HepG2 (cell line): Measurements from ENCODE around the gene SYAP1. TPM values are rescaled to one million over a fixed set of nuclear protein-coding genes. Genes with fewer than 3 reads are reported as not detected.
A peak's percentile ranks its signal among the peaks of the same experiment; 100 is the strongest.

Experiments used
- ARNT ChIP-seq: fragments of 450-650 bp; IDR thresholded peaks from 2 replicates; pipeline ENCODE4 v1.6.1; 2017
- CBX1 ChIP-seq: IDR thresholded peaks from one replicate; pipeline ENCODE4 v1.6.1; 2016; ENCODE audit warnings: antibody characterized with exemption, low read depth
- EED ChIP-seq: sonication (generic); formaldehyde crosslinking; IDR thresholded peaks from 2 replicates; pipeline ENCODE4 v1.5.0; 2020; ENCODE audit warnings: mild to moderate bottlenecking, missing genetic modification reagents
- ETV5 ChIP-seq: IDR thresholded peaks from 2 replicates; pipeline ENCODE4 v1.6.1; 2018; ENCODE audit warnings: missing biosample characterization, missing genetic modification reagents, inconsistent platforms, borderline replicate concordance
- FOXP1 ChIP-seq, 2 experiments: fragments of 450-650 bp in 1 of 2; IDR thresholded peaks; 2 replicates each; pipeline ENCODE4 v1.6.1; 2017 to 2018; ENCODE audit warnings: antibody characterized with exemption in 1 of 2
- KAT7 ChIP-seq: IDR thresholded peaks from 2 replicates; pipeline ENCODE4 v1.6.1; 2018; ENCODE audit warnings: borderline replicate concordance, missing compliant biosample characterization
- MZF1 ChIP-seq: sonication (generic); formaldehyde crosslinking; IDR thresholded peaks from 2 replicates; pipeline ENCODE4 v1.8.1; 2023; ENCODE audit warnings: mild to moderate bottlenecking, missing genetic modification reagents, borderline replicate concordance
- PAF1 ChIP-seq: IDR thresholded peaks from 2 replicates; pipeline ENCODE4 v1.6.1; 2016; ENCODE audit warnings: missing genetic modification reagents, missing compliant biosample characterization
- PHF8 ChIP-seq: sonication (generic); formaldehyde crosslinking; IDR thresholded peaks from 2 replicates; pipeline ENCODE4 v1.5.0; 2020; ENCODE audit warnings: missing genetic modification reagents
- RBFOX2 ChIP-seq: fragments of 200-400 bp; formaldehyde crosslinking; IDR thresholded peaks from 2 replicates; pipeline ENCODE4 v1.6.1; 2017; ENCODE audit warnings: low read depth, mild to moderate bottlenecking, low read length
- REPIN1 ChIP-seq: sonication (generic); formaldehyde crosslinking; IDR thresholded peaks from 2 replicates; pipeline ENCODE4 v1.8.0; 2022; ENCODE audit warnings: missing genetic modification reagents, low read depth, mild to moderate bottlenecking, borderline replicate concordance
- SAP130 ChIP-seq: IDR thresholded peaks from 2 replicates; pipeline ENCODE4 v1.6.1; 2016; ENCODE audit warnings: low read depth
- SOX5 ChIP-seq: IDR thresholded peaks from 2 replicates; pipeline ENCODE4 v1.6.1; 2016; ENCODE audit warnings: borderline replicate concordance
- STAT5B ChIP-seq: sonication (generic); formaldehyde crosslinking; IDR thresholded peaks from 2 replicates; pipeline ENCODE4 v1.4.0; 2020; ENCODE audit warnings: missing genetic modification reagents
- TAF1 ChIP-seq: sonication (generic); formaldehyde crosslinking; IDR thresholded peaks from 2 replicates; pipeline ENCODE4 v1.4.0; 2020; ENCODE audit warnings: missing genetic modification reagents
- TBP ChIP-seq: sonication (generic); formaldehyde crosslinking; IDR thresholded peaks from 2 replicates; pipeline ENCODE4 v1.5.0; 2020; ENCODE audit warnings: missing genetic modification reagents
- U2AF1 ChIP-seq: fragments of 200-400 bp; formaldehyde crosslinking; optimal IDR thresholded peaks from 2 replicates; pipeline ENCODE3; 2017; ENCODE audit warnings: mild to moderate bottlenecking, low read depth, low read length
- XBP1 ChIP-seq: sonication (generic); formaldehyde crosslinking; IDR thresholded peaks from 2 replicates; pipeline ENCODE4 v1.5.0; 2020; ENCODE audit warnings: missing genetic modification reagents
- ZEB1 ChIP-seq: IDR thresholded peaks from 2 replicates; pipeline ENCODE4 v1.6.1; 2012; ENCODE audit warnings: mild to moderate bottlenecking, low read depth, inconsistent platforms; ENCODE audit not compliant: insufficient replicate concordance
- ZNF274 ChIP-seq: sonication (generic); formaldehyde crosslinking; IDR thresholded peaks from 2 replicates; pipeline ENCODE4 v1.5.1; 2020; ENCODE audit warnings: mild to moderate bottlenecking, missing genetic modification reagents
- ZNF501 ChIP-seq: sonication (generic); formaldehyde crosslinking; IDR thresholded peaks from 2 replicates; pipeline ENCODE4 v1.5.1; 2020; ENCODE audit warnings: mild to moderate bottlenecking, moderate library complexity, missing genetic modification reagents
- ZNF772 ChIP-seq: sonication (generic); formaldehyde crosslinking; IDR thresholded peaks from 2 replicates; pipeline ENCODE4 v1.5.0; 2020; ENCODE audit warnings: mild to moderate bottlenecking, missing genetic modification reagents
- ZNF841 ChIP-seq: sonication (generic); formaldehyde crosslinking; IDR thresholded peaks from 2 replicates; pipeline ENCODE4 v1.8.1; 2023; ENCODE audit warnings: missing genetic modification reagents, borderline replicate concordance
- polyA plus RNA-seq, 8 experiments: library from polyadenylated mRNA; depleted of rRNA in 3 of 8; stranded (reverse) in 7 of 8; unstranded in 1 of 8; fragments of >200 nt; fragmentation: Illumina TruSeq in 4 of 8; extraction: Trizol in 4 of 8; gene quantifications; 2 replicates each; pipeline versions ENCODE4 v1.2.1 to v1.2.3, GENCODE V29; 2011 to 2016; ENCODE audit warnings: low read depth in 4 of 8, missing spikeins in 1 of 8, mixed read lengths in 1 of 8; ENCODE audit not compliant: insufficient read depth in 1 of 8
- total RNA-seq, 5 experiments: library from RNA; depleted of rRNA; stranded (reverse); fragments of >200 nt; fragmentation: Illumina TruSeq; extraction: Trizol; gene quantifications; 2 replicates each; pipeline ENCODE4 v1.2.3, GENCODE V29; 2016; ENCODE audit warnings: low read depth in 1 of 5
- TF ChIP-seq, protein P1 (sequence below): sonication (generic); formaldehyde crosslinking; IDR thresholded peaks from 2 replicates; pipeline ENCODE4 v1.5.1; 2020; ENCODE audit warnings: mild to moderate bottlenecking, missing genetic modification reagents, borderline replicate concordance

SYAP1 gene
- total and polyA plus RNA-seq, 2 of the 13 experiments (the other 11 are each of a cell fraction or from before 2014, with no cell fraction given) = 4.9 to 18.5 TPM

DNA sequence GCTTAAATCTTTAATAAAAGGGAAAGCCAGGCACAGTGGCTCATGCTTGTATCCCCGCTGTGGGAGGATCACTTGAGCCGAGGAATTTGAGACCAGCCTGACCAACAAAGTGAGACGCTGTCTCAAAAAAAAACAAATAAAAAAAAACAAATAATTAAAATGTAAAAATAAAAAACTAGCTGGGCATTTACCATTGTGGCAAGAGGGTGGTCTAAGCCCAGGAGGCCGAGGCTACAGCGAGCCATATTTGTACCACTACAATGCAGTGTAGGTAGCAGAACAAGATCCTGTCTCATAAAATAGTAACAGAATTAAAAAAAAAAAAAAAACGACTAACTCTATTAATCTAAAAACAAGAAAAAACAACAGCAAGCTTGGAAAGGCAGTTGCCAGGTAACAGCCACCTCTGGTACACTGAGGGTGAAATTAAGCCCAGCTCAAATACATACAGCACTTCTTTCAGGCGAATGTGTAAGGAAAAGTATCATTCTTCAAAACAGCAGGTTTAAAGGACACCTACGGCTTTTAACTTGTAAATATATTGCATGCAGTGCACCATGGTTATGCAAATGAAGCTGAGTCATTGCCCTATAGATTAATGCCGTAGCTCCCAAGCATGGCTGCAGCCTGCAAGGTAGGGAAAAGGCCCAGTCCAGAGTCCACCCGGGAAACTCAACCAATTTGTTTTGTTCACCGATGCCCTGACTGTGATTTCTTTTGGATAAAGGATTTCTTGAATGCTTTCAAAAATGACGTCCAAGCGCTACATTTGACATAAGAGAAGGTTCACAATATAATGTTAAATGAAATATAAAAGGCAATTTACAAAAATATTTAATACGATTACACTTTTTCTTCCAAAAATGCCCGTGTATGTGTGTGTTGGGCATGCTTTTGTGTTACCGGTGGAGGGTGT, 52.3 kb downstream of the SYAP1 start (continued):
- TF ChIP-seq, protein P1, sequence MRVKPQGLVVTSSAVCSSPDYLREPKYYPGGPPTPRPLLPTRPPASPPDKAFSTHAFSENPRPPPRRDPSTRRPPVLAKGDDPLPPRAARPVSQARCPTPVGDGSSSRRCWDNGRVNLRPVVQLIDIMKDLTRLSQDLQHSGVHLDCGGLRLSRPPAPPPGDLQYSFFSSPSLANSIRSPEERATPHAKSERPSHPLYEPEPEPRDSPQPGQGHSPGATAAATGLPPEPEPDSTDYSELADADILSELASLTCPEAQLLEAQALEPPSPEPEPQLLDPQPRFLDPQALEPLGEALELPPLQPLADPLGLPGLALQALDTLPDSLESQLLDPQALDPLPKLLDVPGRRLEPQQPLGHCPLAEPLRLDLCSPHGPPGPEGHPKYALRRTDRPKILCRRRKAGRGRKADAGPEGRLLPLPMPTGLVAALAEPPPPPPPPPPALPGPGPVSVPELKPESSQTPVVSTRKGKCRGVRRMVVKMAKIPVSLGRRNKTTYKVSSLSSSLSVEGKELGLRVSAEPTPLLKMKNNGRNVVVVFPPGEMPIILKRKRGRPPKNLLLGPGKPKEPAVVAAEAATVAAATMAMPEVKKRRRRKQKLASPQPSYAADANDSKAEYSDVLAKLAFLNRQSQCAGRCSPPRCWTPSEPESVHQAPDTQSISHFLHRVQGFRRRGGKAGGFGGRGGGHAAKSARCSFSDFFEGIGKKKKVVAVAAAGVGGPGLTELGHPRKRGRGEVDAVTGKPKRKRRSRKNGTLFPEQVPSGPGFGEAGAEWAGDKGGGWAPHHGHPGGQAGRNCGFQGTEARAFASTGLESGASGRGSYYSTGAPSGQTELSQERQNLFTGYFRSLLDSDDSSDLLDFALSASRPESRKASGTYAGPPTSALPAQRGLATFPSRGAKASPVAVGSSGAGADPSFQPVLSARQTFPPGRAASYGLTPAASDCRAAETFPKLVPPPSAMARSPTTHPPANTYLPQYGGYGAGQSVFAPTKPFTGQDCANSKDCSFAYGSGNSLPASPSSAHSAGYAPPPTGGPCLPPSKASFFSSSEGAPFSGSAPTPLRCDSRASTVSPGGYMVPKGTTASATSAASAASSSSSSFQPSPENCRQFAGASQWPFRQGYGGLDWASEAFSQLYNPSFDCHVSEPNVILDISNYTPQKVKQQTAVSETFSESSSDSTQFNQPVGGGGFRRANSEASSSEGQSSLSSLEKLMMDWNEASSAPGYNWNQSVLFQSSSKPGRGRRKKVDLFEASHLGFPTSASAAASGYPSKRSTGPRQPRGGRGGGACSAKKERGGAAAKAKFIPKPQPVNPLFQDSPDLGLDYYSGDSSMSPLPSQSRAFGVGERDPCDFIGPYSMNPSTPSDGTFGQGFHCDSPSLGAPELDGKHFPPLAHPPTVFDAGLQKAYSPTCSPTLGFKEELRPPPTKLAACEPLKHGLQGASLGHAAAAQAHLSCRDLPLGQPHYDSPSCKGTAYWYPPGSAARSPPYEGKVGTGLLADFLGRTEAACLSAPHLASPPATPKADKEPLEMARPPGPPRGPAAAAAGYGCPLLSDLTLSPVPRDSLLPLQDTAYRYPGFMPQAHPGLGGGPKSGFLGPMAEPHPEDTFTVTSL = no peak
- TF ChIP-seq FOXP1 (IDR thresholded peaks at IDR 0.05) (no peak; the same call in 1 of the 2 replicates), FOXP1 (CRISPR knock-in tag; IDR thresholded peaks at IDR 0.05) (peak; percentile 3; the same call in 1 of the 2 replicates), RBFOX2 (peak; percentile 73; the same call in 1 of the 2 replicates), ZNF772 (no peak), TBP (CRISPR knock-in tag) (no peak), ETV5 (no peak; the same call in 1 of the 2 replicates), ZNF841 (CRISPR knock-in tag) (no peak), STAT5B (CRISPR knock-in tag) (no peak), U2AF1 (no peak), EED (no peak), PAF1 (no peak), XBP1 (CRISPR knock-in tag) (no peak), TAF1 (peak; percentile 34; the same call in 1 of the 2 replicates), CBX1 (peak; percentile 100), REPIN1 (CRISPR knock-in tag) (no peak), ZEB1 (no peak), ZNF274 (CRISPR knock-in tag) (no peak), KAT7 (CRISPR knock-in tag) (no peak), SAP130 (CRISPR knock-in tag) (peak; percentile 56), PHF8 (CRISPR knock-in tag) (peak; percentile 37), ARNT (no peak), SOX5 (CRISPR knock-in tag) (0 out of 2 replicates have a peak, but pooled peaks have one; percentile 7), ZNF501 (CRISPR knock-in tag) (no peak), MZF1 (CRISPR knock-in tag) (no peak)
